ENCODE measurements around the gene RHBDL1.

Gene RHBDL1

GRCh38 chr16:636206-637080 is 39.0 kb upstream of the RHBDL1 start, which contains the start of gene METTL26:
METTL26 (minus strand) TSS chr16:636305; CDS start chr16:636290, 15 bp downstream.
- peak; percentile 66 to 99 (median 96) for DNase-seq

GRCh38 chr16:637081-638018 is 38.1 kb upstream of the RHBDL1 start:
- peak in 49 of 58 donors; percentile 15 to 99 (median 95) for DNase-seq

- no peak for DNase-seq
These were observed 37.4 kb upstream of the RHBDL1 start for GRCh38 chr16:638034-638543.

GRCh38 chr16:638836-639235 is 36.6 kb upstream of the RHBDL1 start:
- DNase-seq: no peak

- no peak for DNase-seq
These were observed 34.9 kb upstream of the RHBDL1 start for GRCh38 chr16:640614-641013.

GRCh38 chr16:641326-642188 is 33.9 kb upstream of the RHBDL1 start, which contains the start of gene MCRIP2:
MCRIP2 (plus strand) TSS chr16:641828; CDS start chr16:641992, 164 bp downstream.
- DNase-seq: peak in 53 of 58 donors; percentile 33 to 84 (median 70)

- peak in 26 of 58 donors; percentile 11 to 54 (median 33) for DNase-seq
These were observed 33.1 kb upstream of the RHBDL1 start for GRCh38 chr16:642189-643049.

- peak in 1 of 58 donors; percentile 33 for DNase-seq
These were observed 32.5 kb upstream of the RHBDL1 start for GRCh38 chr16:643050-643368.

GRCh38 chr16:644556-644955 is 30.9 kb upstream of the RHBDL1 start:
- no peak for DNase-seq

- no peak for DNase-seq
These were observed 29.4 kb upstream of the RHBDL1 start for GRCh38 chr16:645852-646678.

- no peak for DNase-seq
These were observed 28.7 kb upstream of the RHBDL1 start for GRCh38 chr16:646679-647172.

GRCh38 chr16:647173-647902 is 28.1 kb upstream of the RHBDL1 start:
- peak in 3 of 58 donors; percentile 15 to 32 (median 30) for DNase-seq

- DNase-seq: peak in 3 of 58 donors; percentile 21 to 27 (median 24)
These were observed 27.2 kb upstream of the RHBDL1 start for GRCh38 chr16:648071-648780.

- peak; percentile 50 to 97 (median 88) for DNase-seq
These were observed 26.5 kb upstream of the RHBDL1 start, which contains the start of gene WDR90 for GRCh38 chr16:648781-649589. WDR90 (plus strand) TSS chr16:649365; CDS start chr16:649417, 52 bp downstream.

- DNase-seq: no peak
These were observed 25.8 kb upstream of the RHBDL1 start for GRCh38 chr16:649631-650030.

- no peak for DNase-seq
These were observed 23.6 kb upstream of the RHBDL1 start for GRCh38 chr16:651844-652243.

Data from anterior cingulate cortex (tissue), 58 donors.